ENCODE measurements around the gene CARD19.

CARD19 gene

DNA sequence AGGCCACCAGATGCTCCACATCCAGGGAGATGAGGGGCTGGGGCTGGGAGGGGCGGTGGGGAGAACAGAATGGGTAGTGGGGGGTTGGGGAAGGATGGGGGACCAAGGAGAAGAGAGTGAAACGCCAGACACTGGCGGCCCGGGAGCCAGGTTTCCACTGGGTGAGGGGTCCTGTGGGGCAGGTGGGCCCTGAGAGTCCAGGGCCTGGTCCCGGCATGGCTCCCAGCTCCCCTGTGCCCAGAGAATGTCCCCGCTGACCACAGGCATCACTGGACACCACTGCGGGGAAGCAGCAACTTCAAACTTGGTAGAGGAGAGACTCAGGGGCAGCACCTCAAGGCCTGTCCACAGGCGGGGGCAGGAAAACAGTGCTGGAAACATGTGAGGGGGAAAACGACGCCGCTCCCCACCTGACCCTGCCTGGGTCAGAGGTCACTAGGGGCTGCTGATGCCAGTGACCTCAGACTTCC is 24.9 kb downstream of the CARD19 start:
- DNase-seq (ENCODE audit: low spot score): no peak

DNA sequence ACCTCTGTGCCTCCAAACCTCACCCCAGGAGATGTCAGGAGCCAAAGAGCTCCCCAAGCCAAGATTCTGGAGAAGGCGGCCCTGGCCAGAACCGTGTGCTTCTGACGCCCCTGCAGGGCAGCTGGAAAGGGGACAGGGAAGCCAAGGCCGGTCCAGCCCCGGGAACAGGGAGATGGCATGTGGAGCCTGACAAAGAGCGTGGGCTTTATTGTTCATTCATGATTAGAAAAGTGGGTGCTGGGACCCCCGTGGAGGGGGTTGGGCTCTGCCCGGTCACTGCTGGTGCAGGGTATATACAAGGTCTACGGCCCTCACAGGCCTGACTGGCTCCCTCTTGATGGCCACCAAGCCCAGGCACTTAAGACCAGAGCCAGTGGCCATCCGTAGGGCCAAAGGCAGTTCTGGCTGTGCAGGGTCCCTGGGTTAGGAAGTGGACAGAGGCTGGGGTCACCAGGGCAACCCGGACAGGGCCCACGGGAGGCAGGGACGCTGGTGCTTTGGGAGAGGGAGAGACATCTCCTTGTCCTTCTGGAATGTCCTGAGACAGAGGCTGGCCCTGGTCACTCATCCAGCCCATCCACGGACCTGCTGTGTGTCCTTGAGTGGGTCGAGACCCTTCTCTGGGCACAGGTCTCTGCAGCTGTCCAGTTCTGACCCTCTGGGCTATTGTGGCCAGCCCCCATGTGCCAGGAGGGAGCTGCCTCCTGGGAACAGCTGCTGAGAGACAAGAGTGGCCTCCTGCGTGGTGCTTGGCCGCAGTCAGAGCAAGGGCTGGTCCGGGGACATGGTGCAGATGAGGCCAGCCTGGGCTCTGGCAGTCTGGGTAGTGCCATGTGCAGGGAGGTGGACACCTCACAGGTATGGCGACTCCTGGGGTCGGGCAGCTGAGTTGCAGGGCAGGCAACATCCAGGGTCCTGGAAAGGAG is 25.6 kb downstream of the CARD19 start:
- DNase-seq (ENCODE audit: low spot score): no peak

DNA sequence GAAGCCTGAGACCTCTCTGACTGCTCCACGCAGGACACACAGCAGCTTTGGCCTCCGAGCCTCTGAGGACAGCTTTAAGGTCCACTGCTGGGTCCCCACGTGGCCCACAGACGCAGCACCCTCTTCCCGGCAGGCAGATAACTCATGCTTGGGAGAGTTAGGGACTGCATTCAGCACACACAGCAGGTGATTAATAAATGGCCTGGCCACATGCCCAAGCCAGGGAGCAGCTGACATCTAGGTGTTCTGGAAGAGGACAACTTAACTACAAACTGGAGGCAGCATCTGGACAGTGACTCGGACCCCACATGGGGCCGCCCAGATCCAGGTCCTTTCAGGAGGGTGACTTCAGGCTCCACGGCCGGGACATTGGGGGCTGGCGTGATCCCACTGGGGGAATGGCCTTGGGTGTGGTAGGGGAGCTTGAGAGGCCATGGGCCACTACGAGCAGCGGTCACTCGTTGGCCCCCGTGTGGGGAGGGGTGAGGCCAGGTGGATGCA is 26.8 kb downstream of the CARD19 start:
- no peak for DNase-seq (ENCODE audit: low spot score)

DNA sequence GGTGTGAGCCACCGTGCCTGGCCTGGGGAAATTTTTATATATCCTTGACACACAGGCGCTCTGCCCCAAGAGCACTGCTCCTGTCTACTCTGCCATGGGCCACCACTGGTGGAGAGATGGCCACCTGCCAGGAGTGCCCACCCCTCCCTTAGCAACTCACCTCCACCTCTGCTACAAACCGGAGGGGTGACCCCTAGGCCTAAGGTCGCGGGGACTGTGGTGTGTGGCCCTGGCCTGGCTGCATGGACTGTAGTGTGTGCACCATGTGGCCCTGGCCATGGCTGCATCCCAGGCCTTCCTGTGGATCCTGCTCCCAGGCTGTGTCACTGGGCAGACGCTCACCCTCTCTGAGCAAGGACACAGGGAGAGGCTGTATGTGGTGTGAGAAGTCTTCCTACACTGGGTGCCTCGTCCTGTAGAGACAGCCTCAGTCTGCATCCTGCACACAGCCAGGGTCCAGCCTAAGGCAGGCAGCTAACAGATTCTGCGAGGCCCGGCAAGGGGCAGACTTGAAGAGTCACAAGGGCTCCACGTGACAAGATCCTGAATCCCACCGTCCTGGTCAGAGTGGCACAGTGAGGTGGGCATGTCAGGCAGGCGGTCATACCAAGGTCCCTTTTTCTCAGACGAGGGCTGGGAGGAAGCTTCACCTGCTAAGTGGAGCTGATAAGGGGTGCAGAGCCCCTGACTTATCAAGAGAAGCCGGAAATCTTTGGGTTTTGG is 27.7 kb downstream of the CARD19 start:
- DNase-seq (ENCODE audit: low spot score): no peak

DNA sequence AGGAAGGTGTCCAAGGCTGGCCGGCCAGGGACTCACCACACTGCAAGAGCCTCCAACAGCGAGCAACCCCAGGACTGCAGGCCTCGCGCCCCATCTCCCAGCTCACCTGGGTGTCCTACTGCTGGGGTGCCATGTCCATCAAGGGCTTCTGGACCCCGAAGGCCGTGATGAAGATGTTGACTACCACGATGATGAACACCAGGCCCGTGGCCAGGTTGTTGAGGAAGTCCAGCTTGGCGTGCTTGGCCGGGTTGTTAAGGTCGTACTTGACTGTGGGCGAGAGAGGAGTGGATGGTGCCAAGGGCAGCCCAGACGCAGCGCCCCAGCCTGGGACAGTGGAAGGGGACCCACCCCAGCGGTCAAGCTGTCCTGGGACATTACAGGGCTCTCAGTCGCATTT is 28.8 kb downstream of the CARD19 start:
- no peak for DNase-seq (ENCODE audit: low spot score)

GRCh38 chr9:93125331-93125894 is 29.4 kb downstream of the CARD19 start:
- DNase-seq (ENCODE audit: low spot score): no peak

DNA sequence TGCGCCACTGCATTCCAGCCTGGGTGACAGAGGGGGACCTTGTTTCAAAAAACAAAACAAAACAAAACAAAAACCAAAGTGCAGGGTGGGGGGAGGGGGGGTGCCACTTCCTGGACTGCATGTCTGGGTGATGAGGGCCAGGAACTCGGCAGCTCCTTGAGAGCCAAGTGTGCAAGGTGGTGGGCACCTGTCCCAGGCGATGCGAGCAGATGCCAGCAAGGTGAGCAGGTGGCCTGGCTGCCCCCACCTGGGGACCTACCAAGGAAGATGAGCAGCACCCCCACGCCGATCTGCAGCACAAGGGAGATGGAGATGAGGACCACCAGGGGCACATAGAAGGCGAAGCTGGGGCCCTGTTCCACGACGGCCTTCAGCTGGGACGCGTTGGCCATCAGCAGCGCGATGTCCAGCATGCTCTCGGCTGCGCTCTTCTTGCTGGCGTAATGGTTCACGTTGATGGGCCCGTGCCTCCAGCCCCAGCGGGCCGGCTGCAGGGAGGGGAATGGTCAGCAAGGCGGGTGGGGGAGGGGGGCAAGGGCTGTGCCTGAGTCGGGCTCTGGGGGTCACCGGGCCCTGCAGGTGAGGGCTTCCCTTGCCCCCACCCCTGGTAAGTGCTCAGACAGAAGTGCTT is 30.2 kb downstream of the CARD19 start:
- no peak for DNase-seq (ENCODE audit: low spot score)

- DNase-seq (ENCODE audit: low spot score): no peak
These were observed 30.9 kb downstream of the CARD19 start for GRCh38 chr9:93126825-93127368.

- no peak for DNase-seq (ENCODE audit: low spot score)
These were observed 31.4 kb downstream of the CARD19 start for GRCh38 chr9:93127395-93127911.

DNA sequence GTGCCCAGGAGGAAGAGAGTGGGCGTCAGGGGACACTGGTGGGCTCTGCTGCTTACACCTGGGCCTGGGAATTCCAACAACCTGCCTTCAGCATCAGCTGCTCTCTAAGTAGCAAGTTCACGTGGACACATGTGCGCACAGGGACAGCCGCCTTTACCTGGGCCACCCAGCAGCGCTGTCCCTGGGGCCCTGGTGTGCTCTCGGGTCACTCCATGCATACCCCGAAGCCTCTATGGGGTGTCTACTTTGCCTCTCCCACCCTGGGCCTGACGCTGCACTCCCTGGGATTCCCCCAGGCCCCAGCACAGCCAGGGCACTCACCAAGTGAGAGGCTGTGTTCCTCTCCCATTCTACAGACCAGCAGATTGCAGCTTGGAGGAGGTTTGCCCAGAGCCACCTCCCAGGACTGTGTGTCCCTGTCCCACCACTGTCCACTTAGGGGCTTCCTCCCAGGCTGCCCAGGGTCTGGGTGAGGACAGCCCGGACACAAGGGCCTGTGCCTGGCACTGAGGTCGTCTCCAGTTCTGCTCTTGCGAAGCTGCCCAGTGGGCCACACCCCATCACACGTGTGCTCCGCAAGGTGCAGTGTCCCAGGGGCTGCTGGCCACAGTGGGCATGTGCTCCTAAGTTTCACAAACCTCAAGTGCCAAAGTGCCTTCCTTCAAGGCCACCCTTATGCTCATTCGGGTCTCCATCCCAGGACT is 32.1 kb downstream of the CARD19 start:
- no peak for DNase-seq (ENCODE audit: low spot score)

GRCh38 chr9:93128715-93129224 is 32.8 kb downstream of the CARD19 start:
- DNase-seq (ENCODE audit: low spot score): no peak

GRCh38 chr9:93129286-93129685 is 33.3 kb downstream of the CARD19 start:
- no peak for DNase-seq (ENCODE audit: low spot score)

DNA sequence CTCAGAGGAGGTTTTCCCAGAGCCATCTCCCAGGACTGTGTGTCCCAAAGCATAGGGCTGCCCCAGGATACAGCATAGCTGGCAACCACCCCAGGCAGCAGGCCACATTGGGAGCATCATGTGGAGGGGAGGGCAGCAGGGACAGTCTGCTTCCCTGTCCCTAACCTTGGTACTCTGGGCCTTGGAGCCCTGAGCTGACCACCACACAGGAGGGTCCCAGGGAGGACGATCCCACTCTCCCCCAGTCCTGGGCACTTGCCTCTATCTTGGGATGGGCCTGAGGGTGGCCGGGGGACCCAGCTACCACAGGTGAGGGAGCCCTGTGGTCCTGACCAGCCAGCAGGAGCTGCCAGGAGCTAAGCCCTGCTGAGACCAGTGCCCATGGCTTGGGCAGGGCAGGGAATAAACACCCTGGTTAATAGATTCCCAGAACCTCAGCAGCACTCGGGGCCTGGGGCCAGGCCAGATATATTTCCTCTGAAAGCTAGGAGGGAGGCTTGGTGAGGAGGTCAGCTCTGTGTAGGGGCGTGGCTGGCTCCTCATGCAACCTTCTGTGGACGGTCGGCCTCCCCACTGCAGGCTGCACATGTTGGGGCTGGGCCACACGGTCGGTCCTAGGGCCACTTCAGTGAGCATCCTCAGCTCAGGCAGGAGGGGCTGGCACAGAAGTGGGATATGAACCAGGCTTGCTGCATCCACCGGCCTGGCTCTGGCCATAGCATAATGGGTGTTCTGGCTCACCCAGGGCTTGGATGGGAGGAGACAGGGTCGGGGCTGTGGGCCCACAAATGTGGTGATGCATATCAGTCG is 33.9 kb downstream of the CARD19 start:
- no peak for DNase-seq (ENCODE audit: low spot score)

- no peak for DNase-seq (ENCODE audit: low spot score)
These were observed 35.0 kb downstream of the CARD19 start for GRCh38 chr9:93130861-93131481.

GRCh38 chr9:93131599-93132286 is 35.7 kb downstream of the CARD19 start:
- DNase-seq (ENCODE audit: low spot score): no peak

GRCh38 chr9:93132287-93132927 is 36.4 kb downstream of the CARD19 start:
- peak; percentile 62 for DNase-seq (ENCODE audit: low spot score)

DNA sequence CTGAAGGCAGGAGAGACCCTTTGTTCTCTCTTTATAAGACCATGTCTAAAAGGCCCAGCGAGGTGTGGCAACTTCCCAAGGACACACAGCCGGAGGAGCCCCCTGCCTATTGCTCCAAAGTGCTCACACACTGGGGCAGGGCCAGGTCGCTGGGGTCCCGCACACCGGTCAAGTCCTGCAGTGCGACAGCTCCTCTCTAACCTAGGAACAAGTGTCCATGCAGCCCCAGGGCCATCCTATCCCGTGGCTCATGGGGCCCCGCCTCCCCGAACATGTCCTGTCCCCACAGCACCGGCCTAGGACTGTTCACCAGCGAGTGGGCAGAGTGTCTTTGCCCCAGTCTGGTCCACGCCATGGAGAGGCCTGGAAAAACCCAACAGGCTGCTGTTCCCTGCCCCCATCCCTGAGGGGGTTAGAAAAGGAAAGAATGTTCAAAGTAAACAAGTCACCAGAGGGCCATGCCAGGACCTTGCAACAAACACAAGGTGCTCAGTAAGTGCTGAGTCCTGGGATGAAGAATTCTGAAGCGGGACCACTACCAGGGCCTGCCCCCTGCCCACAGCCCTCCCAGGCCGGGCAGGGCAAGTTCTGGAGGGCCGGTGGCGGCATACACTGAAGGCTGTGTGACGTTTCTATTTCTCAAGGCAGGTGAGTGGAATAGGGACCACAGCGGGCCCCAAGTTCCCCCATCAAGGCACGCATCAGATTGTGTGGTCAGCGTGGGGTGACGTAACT is 37.1 kb downstream of the CARD19 start:
- peak; percentile 57 for DNase-seq (ENCODE audit: low spot score)

GRCh38 chr9:93133681-93134014 is 37.6 kb downstream of the CARD19 start:
- peak; percentile 94 for DNase-seq (ENCODE audit: low spot score)

Measured in hepatic stellate cell (primary cell).